Central memory CD8-positive, alpha-beta T cell (primary cell): Measurements from ENCODE around the gene CTSD.

ENCODE experiments used
- ATAC-seq: fragments of 150-1000 bp; cut with Tn5 transposase; replicated peaks from 2 replicates; pipeline ENCODE4 v1.10.0; 2022; ENCODE audit warnings: mild to moderate bottlenecking, moderate FRiP score, moderate number of reproducible peaks; ENCODE audit not compliant: poor library complexity, severe bottlenecking; ENCODE audit errors: extremely low read depth
- DNase-seq, 2 donors: peaks; one replicate each; pipeline ENCODE4 v3.0.0; 2021; ENCODE audit warnings: low spot score in 2 of 2
- H3K27ac Mint-ChIP-seq: one replicate; pipeline ENCODE4 v1.8.0; 2022; ENCODE audit warnings: low read depth, mild to moderate bottlenecking, moderate library complexity, mixed read lengths
- H3K27me3 Mint-ChIP-seq: one replicate; pipeline ENCODE4 v1.8.0; 2022; ENCODE audit warnings: mixed read lengths
- H3K36me3 Mint-ChIP-seq: one replicate; pipeline ENCODE4 v1.8.0; 2022; ENCODE audit warnings: mild to moderate bottlenecking, moderate library complexity, mixed read lengths; ENCODE audit not compliant: insufficient read depth
- H3K4me1 Mint-ChIP-seq: one replicate; pipeline ENCODE4 v1.8.0; 2022; ENCODE audit warnings: mixed read lengths
- H3K4me3 Mint-ChIP-seq: one replicate; pipeline ENCODE4 v1.8.0; 2022; ENCODE audit warnings: mild to moderate bottlenecking, moderate library complexity, mixed read lengths
- H3K9me3 Mint-ChIP-seq: one replicate; pipeline ENCODE4 v1.8.0; 2022; ENCODE audit warnings: mixed read lengths

Gene CTSD

GRCh38 chr11:1792461-1792860, 28.7 kb upstream of the CTSD start:
- peaks cover 7% of the 10 kb centered on the region for H3K4me1 Mint-ChIP-seq
- H3K9me3 Mint-ChIP-seq: no peaks in the 10 kb centered on the region
- DNase-seq (no peak), ATAC-seq (no peak)
- no peak overlapping the region for H3K27ac Mint-ChIP-seq
- H3K36me3 Mint-ChIP-seq: no peaks in the 10 kb centered on the region
- peak overlapping the region; percentile 58 for H3K4me3 Mint-ChIP-seq
- peaks cover 12% of the 10 kb centered on the region for H3K27me3 Mint-ChIP-seq

DNA sequence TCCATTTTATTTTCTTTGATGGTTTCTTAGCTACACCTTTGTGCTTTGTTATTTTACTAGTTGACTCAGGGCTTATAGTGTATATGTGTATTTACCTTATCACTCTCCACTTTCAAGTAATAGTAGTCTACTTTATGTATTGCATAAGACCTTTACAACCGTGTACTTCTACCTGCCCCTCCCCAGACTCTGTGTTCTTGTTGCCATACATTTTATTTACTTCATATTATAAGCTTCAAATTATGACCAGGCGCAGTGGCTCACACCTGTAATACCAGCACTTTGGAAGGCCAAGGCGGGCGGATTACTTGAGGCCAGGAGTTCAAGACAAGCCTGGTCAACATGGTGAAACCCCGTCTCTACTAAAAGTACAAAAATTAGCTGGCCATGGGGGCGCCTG, 28.2 kb upstream of the CTSD start:
- no peak for ATAC-seq
- H3K4me1 Mint-ChIP-seq: peaks cover 7% of the 10 kb centered on the region
- no peaks in the 10 kb centered on the region for H3K9me3 Mint-ChIP-seq
- peaks cover 7% of the 10 kb centered on the region for H3K27me3 Mint-ChIP-seq
- no peak for DNase-seq
- H3K4me3 Mint-ChIP-seq: peak overlapping the region; percentile 58
- H3K27ac Mint-ChIP-seq: no peak overlapping the region
- no peaks in the 10 kb centered on the region for H3K36me3 Mint-ChIP-seq

DNA sequence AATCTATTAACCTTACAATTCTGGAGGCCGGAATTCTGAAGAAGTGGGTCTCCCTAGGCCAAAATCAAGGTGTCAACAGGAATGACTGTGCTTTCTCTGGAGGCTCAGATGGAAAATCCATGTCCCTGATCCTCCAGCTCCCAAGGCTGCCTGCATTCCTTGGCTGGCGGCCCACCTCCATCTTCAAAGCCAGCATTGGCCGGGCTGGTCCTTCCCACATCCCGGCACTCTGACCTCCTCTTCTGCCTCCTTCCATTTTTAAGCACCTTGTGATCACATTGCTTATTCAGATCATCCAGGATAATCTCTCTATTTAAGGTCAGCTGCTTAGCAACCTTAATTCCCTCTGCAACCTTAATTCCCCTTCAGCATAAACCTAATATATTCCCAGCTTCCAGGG, 22.7 kb upstream of the CTSD start:
- H3K4me3 Mint-ChIP-seq: no peak overlapping the region
- ATAC-seq: no peak
- no peaks in the 10 kb centered on the region for H3K9me3 Mint-ChIP-seq
- no peaks in the 10 kb centered on the region for H3K27me3 Mint-ChIP-seq
- H3K27ac Mint-ChIP-seq: peak overlapping the region; percentile 39
- peaks cover 5% of the 10 kb centered on the region for H3K4me1 Mint-ChIP-seq
- no peaks in the 10 kb centered on the region for H3K36me3 Mint-ChIP-seq
- no peak for DNase-seq

GRCh38 chr11:1785749-1786413, 22.2 kb upstream of the CTSD start:
- no peak overlapping the region for H3K4me3 Mint-ChIP-seq
- no peak for ATAC-seq
- no peaks in the 10 kb centered on the region for H3K9me3 Mint-ChIP-seq
- peaks cover 5% of the 10 kb centered on the region for H3K4me1 Mint-ChIP-seq
- H3K36me3 Mint-ChIP-seq: no peaks in the 10 kb centered on the region
- DNase-seq: no peak
- no peaks in the 10 kb centered on the region for H3K27me3 Mint-ChIP-seq
- peak overlapping the region; percentile 39 for H3K27ac Mint-ChIP-seq

DNA sequence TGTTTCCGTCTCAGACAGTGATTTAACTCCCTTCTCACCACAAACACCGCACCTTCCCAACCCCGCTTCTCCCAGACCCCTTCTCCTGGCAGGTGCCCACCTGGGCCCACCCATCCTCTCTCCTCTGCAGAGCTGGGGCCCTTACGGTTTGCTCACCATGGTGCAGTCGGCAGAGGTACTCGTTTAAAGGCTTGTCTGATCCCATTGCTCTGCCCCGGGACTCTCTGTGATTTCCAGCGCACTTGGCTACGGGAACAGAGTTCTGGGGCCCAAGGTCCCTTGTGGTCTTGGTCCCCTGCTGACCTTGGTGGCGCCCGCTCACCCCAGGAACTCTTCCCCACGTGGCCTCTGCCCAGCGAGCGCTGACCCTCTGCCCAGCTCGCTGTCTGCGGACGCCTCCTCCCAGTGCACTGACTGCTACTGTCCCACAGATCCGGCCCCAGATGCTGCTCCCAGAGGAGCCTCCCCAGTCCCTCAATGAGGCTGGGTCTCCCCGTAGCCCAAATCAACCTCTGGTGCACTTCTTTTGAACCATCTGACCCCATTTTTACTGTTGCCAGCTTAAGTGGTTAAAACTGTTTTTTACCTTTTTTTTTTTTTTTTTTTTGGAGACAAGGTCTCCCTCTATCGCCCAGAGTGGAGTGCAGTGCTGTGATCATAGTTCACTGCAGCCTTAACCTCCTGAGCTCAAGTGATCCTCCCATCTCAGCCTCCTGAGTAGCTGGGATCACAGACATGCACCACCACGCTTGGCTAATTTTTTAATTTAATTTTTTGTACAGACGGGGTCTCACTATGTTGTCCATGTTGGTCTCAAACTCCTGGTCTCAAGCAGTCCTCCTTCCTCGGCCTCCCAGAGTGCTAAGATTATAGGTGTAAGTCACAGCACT, 21.3 kb upstream of the CTSD start:
- ATAC-seq (no peak), DNase-seq (no peak)
- Mint-ChIP-seq H3K4me3 (no peak overlapping the region), H3K27ac (no peak overlapping the region), H3K9me3 (no peaks in the 10 kb centered on the region), H3K4me1 (peaks cover 14% of the 10 kb centered on the region), H3K27me3 (no peaks in the 10 kb centered on the region), H3K36me3 (no peaks in the 10 kb centered on the region)

DNA sequence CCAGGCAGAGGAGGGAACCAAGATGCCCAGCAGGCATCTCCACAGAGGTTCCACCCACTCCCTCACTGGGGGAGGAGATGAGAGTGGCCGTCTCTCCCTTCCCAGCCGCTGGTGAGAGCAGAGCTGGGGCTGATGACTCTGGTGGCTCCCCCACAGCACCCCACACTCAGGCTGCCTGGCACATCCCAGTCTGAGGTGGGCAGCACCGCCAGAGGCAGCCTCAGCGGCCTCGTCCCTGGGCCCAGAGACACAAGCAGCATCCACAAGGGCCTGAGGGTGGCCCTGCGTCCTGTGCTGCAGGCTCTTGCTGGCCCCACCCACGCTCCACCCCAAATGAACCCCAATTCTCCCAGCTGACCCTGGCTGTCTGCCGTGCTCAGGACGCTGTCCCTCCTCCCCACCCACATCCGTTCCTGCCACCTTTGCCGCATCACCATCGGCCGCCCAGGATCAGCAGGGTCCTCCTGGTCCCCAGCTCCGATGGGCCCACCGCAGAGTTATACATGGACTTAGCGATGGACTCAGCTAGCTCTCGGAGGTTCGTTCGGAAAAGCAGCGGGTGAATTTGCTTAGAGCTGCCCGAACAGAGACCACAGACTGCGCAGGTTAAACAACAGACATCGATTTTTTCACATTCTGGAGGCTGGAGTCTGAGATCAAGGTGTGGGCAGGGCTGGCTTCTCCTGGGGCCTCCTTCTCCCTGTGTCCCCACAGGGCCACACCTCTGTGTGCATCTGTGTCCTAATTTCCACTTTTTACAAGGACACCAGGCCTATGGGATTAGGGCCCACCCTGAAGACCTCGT, 20.2 kb upstream of the CTSD start:
- no peak for ATAC-seq
- Mint-ChIP-seq H3K9me3 (no peaks in the 10 kb centered on the region), H3K4me3 (no peak overlapping the region), H3K4me1 (peaks cover 16% of the 10 kb centered on the region), H3K36me3 (no peaks in the 10 kb centered on the region), H3K27me3 (no peaks in the 10 kb centered on the region), H3K27ac (no peak overlapping the region)
- no peak for DNase-seq

DNA sequence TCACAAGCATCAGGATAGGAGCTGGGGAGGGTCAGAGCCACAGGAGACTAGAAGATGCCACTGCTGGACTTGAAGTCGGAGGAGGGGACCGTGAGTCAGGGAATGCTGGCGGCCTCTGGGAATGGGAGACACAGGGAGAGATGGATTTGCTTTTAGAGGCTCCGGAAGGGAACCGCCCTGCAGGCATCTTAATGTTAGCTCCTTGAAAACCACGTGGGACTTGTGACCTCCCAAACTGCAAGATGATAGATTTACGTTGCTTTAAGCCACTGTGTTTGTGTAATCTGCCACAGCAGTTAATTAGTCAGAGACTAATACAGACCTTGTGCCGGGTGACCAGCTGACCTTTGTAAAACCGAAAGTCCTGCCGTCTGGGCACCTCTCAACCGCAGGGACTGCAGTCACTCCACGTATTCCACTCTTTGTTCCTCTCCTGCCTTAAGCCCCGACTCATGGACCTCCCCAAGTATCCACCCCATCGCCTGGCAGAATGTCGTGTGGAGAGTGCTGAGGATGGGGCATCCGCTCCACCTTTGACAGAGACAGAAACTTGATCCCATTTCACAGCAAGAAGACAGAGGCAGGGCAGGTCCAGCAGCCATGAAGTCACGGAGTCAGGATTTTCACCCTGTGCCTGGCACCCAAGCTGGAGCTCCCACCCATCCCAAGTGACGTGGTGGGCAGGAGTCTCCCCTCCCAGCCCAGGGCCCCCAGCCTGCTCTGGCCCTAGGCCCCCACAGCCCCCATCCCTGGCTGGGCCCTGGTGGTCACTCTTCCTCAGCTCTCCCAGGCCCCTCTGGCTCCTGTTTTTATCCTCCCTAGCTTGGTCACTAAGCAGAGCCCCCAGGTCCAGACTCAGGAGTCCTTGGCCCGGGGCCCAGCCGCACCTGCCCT, 19.4 kb upstream of the CTSD start:
- DNase-seq: no peak
- H3K36me3 Mint-ChIP-seq: no peaks in the 10 kb centered on the region
- peaks cover 16% of the 10 kb centered on the region for H3K4me1 Mint-ChIP-seq
- no peaks in the 10 kb centered on the region for H3K27me3 Mint-ChIP-seq
- ATAC-seq: no peak
- H3K4me3 Mint-ChIP-seq: no peak overlapping the region
- no peaks in the 10 kb centered on the region for H3K9me3 Mint-ChIP-seq
- H3K27ac Mint-ChIP-seq: no peak overlapping the region

DNA sequence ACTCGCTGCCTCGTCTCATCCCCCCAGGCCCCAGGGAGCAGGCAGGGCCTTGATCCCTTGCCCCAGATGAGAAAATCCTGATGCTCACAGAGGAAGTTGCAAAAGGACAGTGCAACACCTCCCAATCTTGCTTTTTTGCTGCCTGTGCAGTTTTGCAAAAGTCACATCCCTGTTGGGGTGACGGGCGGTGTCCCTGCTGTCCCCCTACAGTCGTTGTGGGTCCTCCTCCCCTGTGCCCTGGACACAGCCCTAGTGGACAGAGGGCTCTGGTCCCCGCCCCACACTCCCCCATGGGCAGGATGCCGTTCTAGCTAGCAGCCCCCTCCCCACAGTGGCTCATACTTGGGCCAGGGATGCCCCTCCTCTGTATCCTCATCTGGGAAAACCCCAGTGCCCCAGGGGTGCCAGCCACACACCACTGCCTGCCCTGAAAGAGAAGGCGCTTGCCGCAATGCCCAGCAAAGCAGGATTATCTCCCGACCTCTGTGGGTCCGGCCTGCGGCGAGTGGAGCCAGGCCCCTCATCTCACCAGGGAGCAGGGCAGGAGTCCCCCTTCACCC, 18.4 kb upstream of the CTSD start:
- no peak overlapping the region for H3K4me3 Mint-ChIP-seq
- no peak for DNase-seq
- H3K27ac Mint-ChIP-seq: no peak overlapping the region
- H3K27me3 Mint-ChIP-seq: no peaks in the 10 kb centered on the region
- peaks cover 16% of the 10 kb centered on the region for H3K4me1 Mint-ChIP-seq
- no peaks in the 10 kb centered on the region for H3K36me3 Mint-ChIP-seq
- no peak for ATAC-seq
- no peaks in the 10 kb centered on the region for H3K9me3 Mint-ChIP-seq

GRCh38 chr11:1781593-1781975, 17.9 kb upstream of the CTSD start:
- no peak for ATAC-seq
- H3K36me3 Mint-ChIP-seq: no peaks in the 10 kb centered on the region
- H3K27ac Mint-ChIP-seq: no peak overlapping the region
- H3K9me3 Mint-ChIP-seq: no peaks in the 10 kb centered on the region
- H3K4me1 Mint-ChIP-seq: peaks cover 16% of the 10 kb centered on the region
- no peak overlapping the region for H3K4me3 Mint-ChIP-seq
- no peaks in the 10 kb centered on the region for H3K27me3 Mint-ChIP-seq
- no peak for DNase-seq

DNA sequence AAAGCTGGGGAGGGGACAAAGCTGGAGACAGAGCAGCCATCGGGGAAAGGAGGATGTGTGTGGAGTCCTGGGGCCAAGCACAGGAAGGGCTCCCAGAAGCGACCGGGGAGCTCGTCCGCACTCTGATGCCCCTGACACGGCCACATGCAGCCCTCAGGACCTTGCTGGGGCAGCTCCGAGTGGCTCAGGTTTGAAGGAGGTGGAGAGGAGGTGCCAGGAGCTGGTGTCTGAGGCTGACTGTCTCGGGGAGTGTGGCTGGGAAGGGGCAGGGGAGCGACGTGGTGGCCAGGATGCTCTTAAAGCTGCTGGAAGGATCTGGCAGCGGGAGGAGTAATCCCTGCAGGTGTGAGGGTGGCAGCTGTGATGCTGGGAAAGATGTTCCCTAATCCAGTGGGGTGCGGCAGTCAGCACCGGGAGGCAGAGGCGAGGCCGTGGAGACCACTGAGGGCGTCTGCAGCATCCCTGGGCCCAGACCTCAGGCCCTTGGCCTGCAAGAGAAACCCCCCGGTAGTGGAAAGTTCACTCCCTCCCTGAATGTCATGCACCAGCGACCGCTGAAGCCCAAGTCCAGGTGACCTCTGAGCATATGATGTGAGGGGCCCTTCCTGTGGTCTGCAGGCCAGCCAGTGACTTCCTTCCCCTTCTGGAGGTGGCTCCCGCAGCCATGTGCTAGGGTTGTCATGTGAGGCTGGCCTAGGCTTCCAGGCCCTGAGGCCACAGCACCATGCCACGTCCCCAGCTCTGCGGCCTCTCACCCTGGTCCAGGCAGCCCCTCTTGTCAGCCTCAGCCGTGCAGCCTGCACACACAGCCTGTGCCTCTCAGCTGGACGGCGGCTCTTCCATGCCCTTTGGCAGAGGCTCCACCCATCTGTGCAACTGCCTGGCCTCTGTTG, 17.2 kb upstream of the CTSD start:
- DNase-seq: no peak
- no peaks in the 10 kb centered on the region for H3K9me3 Mint-ChIP-seq
- no peak overlapping the region for H3K4me3 Mint-ChIP-seq
- ATAC-seq: no peak
- no peak overlapping the region for H3K27ac Mint-ChIP-seq
- no peaks in the 10 kb centered on the region for H3K27me3 Mint-ChIP-seq
- H3K36me3 Mint-ChIP-seq: no peaks in the 10 kb centered on the region
- peaks cover 16% of the 10 kb centered on the region for H3K4me1 Mint-ChIP-seq
